Stomach (tissue), 4 donors: Measurements from ENCODE around the gene STX18.

Source experiments
- CTCF ChIP-seq, 7 experiments: fragments of 450-650 bp in 4 of 7; fragments of 200-600 bp in 3 of 7; sonication (generic) in 3 of 7; IDR thresholded peaks; one replicate each; pipeline ENCODE4 v1.5.1; 2016 to 2019; ENCODE audit warnings: antibody characterized with exemption in 7 of 7, control low read depth in 2 of 7, mild to moderate bottlenecking in 1 of 7
- EP300 ChIP-seq: sonication (generic); formaldehyde crosslinking; IDR thresholded peaks from one replicate; pipeline ENCODE4 v1.6.1; 2017; ENCODE audit warnings: antibody characterized with exemption
- POLR2A ChIP-seq, 4 donors: fragments of 450-650 bp; IDR thresholded peaks; one replicate each; pipeline ENCODE4 v1.6.1; 2016; ENCODE audit warnings: antibody characterized with exemption in 4 of 4, control low read depth in 2 of 4, mild to moderate bottlenecking in 1 of 4, moderate library complexity in 1 of 4

DNA sequence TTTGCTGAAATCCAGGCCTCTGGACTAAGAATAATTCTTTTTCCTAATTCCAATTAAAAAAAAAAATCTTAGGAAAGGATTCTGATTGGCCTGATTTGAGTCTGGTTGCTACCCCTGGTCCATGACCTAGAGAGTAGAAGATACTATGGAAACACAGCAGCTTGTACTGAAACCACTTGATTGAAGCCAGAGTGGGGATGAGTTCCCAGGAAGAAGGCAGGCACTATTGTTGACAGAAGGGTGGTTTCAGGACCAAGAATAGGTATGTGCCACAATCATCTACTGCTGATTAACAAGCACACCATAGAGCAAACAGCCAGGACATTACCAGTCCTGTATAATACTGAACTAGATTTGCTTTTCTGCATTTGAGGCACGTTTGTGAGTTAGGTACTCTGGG, 29.6 kb downstream of the STX18 start:
- TF ChIP-seq CTCF (IDR thresholded peaks at IDR 0.05) (no peak), EP300 (no peak), POLR2A (IDR thresholded peaks at IDR 0.05) (no peak)
